ENCODE results near the gene CNKSR3.

GRCh38 chr6:154499855-154500589, 10.5 kb downstream of the CNKSR3 start:
- TF ChIP-seq CTCF (IDR thresholded peaks at IDR 0.05) (no peak), EP300 (IDR thresholded peaks at IDR 0.05) (peak in 1 of 2 donors; percentile 26), POLR2A (IDR thresholded peaks at IDR 0.05) (no peak)
